ENCODE measurements around the gene KIF7.
"Not testable (repeated sequence)": the region's sequence is repeated elsewhere in the genome, so short reads cannot be mapped to it uniquely, and the experiment has no call there.

Gene KIF7

GRCh38 chr15:89654847-89655805 is at the start of gene KIF7:
Gene KIF7, minus strand, starts transcription at chr15:89655467. Its CDS starts 2,537 bp downstream, at chr15:89652930.
- DNase-seq (ENCODE audit: low spot score), result no peak
- TF ChIP-seq, protein P1, sequence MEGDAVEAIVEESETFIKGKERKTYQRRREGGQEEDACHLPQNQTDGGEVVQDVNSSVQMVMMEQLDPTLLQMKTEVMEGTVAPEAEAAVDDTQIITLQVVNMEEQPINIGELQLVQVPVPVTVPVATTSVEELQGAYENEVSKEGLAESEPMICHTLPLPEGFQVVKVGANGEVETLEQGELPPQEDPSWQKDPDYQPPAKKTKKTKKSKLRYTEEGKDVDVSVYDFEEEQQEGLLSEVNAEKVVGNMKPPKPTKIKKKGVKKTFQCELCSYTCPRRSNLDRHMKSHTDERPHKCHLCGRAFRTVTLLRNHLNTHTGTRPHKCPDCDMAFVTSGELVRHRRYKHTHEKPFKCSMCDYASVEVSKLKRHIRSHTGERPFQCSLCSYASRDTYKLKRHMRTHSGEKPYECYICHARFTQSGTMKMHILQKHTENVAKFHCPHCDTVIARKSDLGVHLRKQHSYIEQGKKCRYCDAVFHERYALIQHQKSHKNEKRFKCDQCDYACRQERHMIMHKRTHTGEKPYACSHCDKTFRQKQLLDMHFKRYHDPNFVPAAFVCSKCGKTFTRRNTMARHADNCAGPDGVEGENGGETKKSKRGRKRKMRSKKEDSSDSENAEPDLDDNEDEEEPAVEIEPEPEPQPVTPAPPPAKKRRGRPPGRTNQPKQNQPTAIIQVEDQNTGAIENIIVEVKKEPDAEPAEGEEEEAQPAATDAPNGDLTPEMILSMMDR (IDR thresholded peaks at IDR 0.05), result no peak
- peak within 1 kb of the TSS; percentile 60 to 70 for H3K27ac ChIP-seq
- H3K4me3 ChIP-seq, result peak within 1 kb of the TSS; percentile 77

- peak overlapping the region in 1 of 2 donors; percentile 42 for H3K27ac ChIP-seq
- TF ChIP-seq, protein P1 (IDR thresholded peaks at IDR 0.05), result no peak
- no peak overlapping the region for H3K4me3 ChIP-seq
- DNase-seq (ENCODE audit: low spot score), result no peak
Measured at GRCh38 chr15:89704411-89704810, 49.1 kb upstream of the KIF7 start.

GRCh38 chr15:89695198-89695597 is 39.9 kb upstream of the KIF7 start:
- DNase-seq (ENCODE audit: low spot score), result no peak
- H3K27ac ChIP-seq, result no peak overlapping the region
- TF ChIP-seq, protein P1 (IDR thresholded peaks at IDR 0.05), result no peak
- no peak overlapping the region for H3K4me3 ChIP-seq

DNA sequence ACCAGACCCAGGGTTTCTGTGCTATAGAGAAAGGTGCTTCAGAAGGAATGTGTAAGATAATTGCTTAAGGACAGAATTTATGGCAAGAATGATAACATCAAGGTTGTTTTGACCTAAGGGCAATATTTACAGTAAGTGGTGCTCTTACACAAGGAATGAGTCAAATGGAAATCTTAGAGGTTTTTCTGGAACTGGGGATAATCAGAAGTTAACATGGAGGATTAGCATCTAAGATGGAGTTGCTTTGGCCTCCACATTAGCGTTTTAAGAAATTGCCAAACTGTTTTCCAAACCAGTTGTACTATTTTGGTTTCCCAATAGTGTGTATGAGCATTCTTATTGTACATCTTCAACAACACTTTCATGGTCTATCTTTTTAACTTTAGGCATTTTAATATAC is 38.4 kb upstream of the KIF7 start:
- no peak for DNase-seq (ENCODE audit: low spot score)
- H3K27ac ChIP-seq, result no peak overlapping the region
- TF ChIP-seq, protein P1 (IDR thresholded peaks at IDR 0.05), result no peak
- H3K4me3 ChIP-seq, result no peak overlapping the region

DNA sequence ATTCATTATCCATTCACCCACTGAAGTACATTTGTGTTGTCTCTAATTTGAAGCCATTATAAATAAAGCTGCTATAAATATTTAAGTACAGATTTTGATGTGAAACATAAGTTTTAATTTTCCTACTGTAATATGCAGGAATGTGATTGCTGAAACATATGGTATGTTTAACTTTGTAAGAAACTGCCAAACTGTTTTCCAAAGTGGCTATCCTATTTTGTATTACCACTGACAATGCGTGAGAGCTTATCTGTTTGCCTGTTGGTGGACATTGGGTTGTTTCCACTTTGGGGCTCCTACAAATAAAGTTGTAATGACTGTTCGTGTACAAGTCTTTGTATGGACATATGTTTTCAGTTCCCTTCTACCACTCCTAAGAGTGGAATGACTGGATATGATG is 37.8 kb upstream of the KIF7 start:
- DNase-seq (ENCODE audit: low spot score), result no peak
- Histone ChIP-seq H3K27ac (no peak overlapping the region), H3K4me3 (no peak overlapping the region)
- TF ChIP-seq, protein P1 (IDR thresholded peaks at IDR 0.05), result no peak

- peak; percentile 84 for DNase-seq (ENCODE audit: low spot score)
- H3K4me3 ChIP-seq, result peak within 1 kb of the TSS; percentile 84
- H3K27ac ChIP-seq, result peak within 1 kb of the TSS; percentile 10 to 59
- TF ChIP-seq, protein P1 (IDR thresholded peaks at IDR 0.05), result no peak
Measured at GRCh38 chr15:89690276-89691218, 35.3 kb upstream of the KIF7 start, which contains the start of the genes PEX11A and WDR93. Gene PEX11A, minus strand, starts transcription at chr15:89690754. Its CDS starts 122 bp downstream, at chr15:89690632. Gene WDR93, plus strand, starts transcription at chr15:89690811. Its CDS starts 10,936 bp downstream, at chr15:89701747.

DNA sequence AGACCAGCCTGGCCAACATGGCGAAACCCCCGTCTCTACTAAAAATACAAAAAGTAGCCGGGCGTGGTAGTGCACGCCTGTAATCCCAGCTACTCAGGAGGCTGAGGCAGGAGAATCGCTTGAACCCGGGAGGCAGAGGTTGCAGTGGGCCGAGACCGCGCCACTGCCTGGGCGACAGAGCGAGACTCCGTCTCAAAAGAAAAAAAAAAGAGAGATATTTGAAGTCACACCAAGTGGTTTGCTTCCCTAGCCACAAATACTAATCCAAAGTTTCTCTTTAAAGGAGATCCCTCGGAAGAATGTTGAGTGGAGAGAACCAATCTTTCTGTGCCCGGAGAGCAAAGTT is 34.6 kb upstream of the KIF7 start:
- peak overlapping the region; percentile 84 for H3K4me3 ChIP-seq
- not testable (repeated sequence) for DNase-seq (ENCODE audit: low spot score)
- H3K27ac ChIP-seq, result peak overlapping the region in 1 of 2 donors; percentile 10

Data from coronary artery (tissue), 2 donors.